Anterior cingulate cortex (tissue), 58 donors: ENCODE measurements around the gene GRIPAP1.

Experiments used
- DNase-seq, 58 donors: peaks; one replicate each; lab custom pipeline; 2025; lab: John Stamatoyannopoulos, UW

Gene GRIPAP1

DNA sequence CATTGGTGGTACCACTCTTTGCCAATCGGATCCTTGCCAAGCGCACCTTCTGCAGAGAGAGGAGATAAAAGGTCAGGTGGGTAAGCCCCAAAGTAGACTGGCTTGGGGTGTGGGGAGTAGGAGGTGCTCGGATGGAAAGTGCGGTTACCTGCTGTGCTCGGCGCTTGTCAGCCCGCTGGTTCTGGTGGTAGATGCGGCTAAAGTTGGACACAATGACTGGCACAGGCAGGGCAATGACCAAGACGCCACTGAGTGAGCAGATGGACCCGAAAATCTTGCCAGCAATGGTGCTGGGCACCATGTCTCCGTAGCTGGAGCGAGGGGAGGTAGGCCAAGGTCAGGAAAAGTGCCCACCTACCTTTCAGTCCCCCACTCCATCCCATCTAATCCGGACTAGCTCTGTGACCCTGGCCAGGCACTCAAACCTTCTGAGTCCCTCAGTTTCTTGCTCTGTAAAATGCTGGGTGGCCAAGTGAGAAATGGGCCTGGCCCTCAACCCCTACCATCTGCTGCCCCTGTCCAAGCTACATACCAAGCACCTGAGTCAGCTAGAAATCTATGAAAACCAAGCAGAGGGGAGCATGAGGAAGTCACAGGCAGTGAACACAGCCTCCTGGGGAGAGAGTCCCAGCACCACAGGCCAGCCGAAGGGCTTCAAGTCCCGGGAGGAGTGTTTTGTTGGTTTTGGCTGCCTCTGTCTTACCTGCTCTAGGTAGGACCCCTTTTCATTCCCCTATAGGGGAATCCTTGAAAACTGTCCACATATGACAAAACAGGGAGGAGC is 35.1 kb downstream of the GRIPAP1 start:
- DNase-seq = no peak

- DNase-seq = no peak
These were observed 36.1 kb downstream of the GRIPAP1 start for GRCh38 chrX:48965959-48966358.

DNA sequence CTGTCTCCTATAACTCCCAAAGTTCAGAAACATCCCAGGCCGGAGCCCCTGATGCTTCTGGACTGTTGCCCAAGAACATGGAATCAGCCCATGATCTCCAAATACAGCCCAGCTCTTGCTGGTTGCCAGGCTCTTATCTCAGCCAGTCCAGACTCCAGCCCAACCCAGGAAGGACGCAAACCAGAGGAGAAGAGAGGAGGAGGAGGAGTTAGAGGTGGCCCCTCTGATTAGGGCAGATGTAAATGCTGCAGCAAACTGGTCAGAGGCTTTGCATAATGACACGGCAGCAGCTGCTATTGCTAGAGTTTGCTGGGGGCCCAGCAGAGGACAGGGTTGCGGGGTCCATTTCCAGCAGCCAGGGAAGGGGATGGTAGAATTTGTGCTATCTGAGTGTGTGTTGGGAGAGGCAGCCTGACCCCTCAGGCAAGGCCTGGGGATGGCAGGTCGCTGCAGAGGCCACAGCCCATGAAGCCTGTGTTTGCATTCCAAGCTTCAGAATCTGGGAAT is 40.4 kb downstream of the GRIPAP1 start:
- no peak for DNase-seq

DNA sequence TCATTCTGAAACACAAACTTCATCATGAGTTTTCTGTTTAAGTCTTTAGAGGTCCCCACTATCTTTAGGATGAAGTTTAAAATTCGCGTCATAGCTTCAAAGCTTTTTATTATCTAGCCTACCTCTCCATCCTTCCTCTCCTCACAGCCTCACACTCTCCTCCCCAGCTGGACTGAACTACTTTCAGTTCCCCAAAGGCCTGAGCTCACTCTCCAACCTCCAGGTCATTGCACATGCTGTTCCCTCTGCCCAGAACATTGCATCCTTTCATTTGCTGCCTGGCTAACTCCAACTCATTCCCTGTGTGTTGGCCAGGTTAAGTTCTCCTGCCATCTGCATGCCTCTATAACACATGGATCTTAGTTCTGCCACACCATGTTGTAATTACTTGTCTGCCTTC is 41.8 kb downstream of the GRIPAP1 start:
- DNase-seq = peak in 1 of 58 donors; percentile 8

- DNase-seq = peak in 15 of 58 donors; percentile 3 to 48 (median 25)
These were observed 43.4 kb downstream of the GRIPAP1 start for GRCh38 chrX:48958635-48959094.

DNA sequence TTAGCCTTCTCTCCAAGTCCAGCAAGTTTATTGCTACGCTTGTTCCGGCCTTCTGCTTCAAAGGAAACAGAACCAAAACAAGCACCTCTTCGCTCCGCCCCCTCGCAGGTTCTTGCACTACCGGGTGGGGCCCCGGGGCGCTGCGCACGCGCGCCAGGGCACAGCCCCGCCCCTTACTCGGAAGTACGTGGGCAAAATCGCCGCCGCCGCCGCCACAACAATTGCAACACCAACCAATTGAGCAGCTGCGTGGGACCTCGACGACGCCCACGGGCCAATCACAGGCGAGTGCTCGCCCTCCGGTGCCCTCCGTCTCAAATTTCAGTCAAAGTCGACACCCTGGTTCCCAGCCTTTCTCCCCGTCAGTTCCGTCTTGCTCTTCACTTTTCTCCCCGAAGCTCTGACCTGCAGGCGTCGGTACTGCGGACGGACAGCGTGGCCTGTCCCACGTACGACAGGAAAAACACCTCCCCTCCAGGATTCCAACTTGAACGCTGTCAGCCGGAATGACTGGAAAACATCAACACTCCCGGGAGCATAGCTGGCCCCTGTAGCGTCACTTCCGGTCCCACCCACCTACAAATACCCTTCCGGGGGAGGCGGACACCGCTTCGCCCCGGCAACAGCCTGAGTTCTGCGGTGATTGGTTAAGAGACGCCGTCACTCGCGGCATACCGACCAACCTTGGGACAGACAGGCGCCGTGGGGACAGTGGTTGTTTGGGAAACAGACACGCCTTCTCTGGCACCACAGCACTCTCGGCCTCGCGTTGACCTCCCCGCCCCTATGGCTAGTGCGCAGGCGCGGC is 44.0 kb downstream of the GRIPAP1 start:
- DNase-seq = peak; percentile 45 to 97 (median 92)

DNA sequence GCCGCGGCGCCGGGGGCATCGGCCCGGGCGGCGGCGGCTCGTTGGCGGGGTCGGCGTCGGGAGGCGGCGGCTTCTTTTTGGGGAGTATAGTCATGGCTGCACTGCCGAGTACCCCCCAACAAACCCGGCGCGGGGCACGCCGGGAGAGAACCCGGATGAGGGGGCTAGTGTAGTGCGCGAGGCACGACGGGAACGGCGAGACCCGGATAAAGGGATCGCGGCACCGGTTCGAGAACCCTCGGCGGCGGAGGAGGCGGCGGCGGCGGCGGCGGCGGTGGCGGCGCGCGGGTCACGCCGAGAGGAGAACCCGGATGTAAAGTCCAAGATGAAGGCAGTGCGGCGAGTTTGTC is 44.6 kb downstream of the GRIPAP1 start, which contains the start of gene OTUD5:
TSS of gene OTUD5 (minus strand) at position 131 of the 350 bp plus-strand sequence. CDS start at position 94, 37 bp downstream.
- DNase-seq = peak in 52 of 58 donors; percentile 19 to 82 (median 61)

DNA sequence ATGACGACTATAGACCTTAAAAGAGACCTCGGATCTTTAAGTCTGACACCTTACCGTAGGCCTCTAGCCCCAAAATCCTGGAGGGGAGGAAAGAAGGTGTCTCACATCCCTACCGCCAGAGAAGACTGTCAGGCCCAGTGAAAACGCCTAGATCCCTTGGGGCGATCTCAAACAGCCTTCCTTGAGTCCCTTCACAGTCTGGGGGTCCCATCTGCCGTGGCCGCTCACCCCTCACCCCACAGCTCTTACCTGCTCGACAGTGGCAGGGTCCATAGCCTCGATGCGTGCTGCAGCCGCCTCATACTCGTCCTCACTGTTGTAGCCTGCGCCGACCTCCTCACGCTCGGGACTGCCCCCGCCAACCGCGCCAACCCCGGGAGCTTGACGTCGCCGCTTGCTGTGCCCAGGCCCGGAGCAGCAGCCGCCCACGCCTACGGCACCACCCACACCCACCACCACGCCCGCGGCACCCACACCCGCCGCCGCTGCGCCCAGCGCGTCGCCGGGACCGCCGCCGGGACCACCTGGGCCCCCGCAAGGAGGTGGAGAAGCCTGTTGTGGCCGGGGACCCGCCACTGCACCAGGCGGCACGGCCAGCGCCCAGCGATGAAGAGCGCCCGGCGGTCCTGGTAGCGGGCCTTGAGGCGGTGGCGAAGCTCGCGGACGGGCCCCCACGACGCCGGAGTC is 45.2 kb downstream of the GRIPAP1 start:
- DNase-seq = peak in 4 of 58 donors; percentile 0 to 21 (median 8)

DNA sequence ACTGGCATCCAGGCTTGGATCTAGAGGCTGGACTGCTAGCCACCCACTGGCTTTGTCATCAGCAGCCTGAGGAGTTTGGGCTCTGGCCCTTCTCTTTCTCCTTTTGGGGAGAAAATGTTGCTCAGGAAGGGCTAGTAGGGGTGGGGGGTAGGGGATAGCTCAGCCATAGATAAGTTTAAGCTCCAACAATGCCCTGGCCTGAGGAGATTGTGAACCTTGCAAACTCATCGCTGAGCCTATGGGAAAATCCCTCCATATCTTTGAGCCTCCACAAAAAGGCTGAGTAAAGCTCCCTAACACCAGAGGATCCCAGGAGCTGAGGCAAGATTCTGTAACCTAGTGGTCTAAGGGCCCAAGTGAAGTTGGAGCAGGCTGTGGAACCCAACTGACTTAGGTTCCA is 53.5 kb downstream of the GRIPAP1 start:
- no peak for DNase-seq

DNA sequence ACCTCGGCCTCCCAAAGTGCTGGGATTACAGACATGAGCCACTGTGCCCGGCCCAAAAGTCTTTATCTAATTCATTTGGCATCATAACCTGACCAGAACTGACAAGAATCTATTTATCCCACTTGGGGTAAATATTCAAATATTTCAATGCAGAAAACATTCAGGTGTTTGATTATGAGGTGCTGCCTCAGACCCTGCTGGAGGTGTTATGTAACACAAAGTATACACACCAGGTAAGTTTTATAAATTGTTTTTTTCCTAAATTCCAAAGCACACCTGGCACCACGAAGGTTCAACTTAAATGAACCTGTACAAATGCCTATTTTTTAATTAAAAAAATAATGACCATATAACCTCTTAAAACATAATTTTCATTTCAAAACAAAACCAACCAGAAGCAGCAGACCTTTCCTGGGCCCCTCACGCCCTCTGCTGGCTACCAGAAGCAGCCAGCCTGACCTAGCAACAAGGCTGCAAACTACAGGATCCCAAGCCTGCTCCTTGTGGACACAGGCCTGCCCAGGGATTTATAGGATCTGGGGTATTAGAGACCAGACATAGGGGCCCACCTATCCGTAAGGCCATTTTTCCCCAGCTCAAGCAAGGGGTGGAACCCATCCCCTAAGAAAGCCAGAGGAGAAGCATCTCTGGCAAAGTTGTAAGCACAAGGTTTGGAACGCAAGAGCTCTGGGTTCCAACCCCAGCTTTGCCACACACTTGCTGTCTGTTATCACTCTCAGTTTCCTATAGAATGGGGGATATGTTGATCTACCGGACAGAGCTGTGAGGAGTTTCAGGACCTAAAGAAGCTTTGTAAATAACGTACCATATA is 56.3 kb downstream of the GRIPAP1 start:
- DNase-seq = peak in 27 of 58 donors; percentile 0 to 32 (median 7)

DNA sequence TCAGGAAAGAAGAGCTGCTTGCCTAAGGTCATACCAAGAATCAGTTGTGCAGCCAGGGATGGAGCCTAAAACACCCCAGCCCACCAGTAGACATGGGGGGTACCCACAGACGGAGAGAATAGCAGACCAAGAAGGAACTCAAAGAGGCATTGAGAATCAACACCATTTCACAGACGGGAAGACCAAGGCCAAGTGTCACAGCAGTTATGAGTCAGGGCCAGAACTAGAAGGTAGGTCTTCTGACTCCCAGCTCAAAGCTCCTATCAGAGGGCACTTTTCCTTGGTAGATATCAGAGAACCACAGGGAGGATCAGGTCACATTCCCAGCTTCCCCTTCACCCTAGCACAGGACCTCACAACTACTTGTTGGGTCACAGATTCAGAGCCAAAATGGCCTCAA is 59.2 kb downstream of the GRIPAP1 start:
- no peak for DNase-seq

DNA sequence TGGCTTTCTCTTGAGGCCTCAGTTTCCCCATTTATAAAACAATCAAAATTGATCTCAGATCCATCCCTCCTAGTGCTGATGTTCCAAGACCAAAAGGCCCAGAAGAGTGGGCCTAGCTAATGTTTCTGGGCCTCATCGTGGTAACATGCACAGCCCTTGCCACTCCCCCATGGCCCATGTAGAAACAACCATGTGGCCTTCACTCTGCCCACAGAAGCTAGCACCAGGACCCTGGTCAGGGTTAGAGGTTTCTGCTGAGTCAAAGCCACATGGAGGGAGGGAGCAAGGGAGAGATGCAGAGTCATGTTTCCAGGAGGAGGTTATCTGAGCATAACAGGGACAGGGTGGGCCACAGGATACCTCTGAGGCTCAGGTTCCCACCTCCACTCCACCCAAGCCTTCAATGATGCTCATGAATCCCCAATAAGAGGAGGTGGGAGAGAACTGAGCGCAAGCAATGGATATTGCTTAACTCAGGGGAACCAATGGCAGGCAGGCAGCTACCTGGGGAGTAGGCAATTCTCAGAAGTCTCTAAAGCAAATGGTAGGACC is 61.6 kb downstream of the GRIPAP1 start:
- DNase-seq = no peak

GRCh38 chrX:48939524-48940228 is 62.4 kb downstream of the GRIPAP1 start:
- DNase-seq = no peak

- DNase-seq = no peak
These were observed 63.2 kb downstream of the GRIPAP1 start for GRCh38 chrX:48938721-48939425.

DNA sequence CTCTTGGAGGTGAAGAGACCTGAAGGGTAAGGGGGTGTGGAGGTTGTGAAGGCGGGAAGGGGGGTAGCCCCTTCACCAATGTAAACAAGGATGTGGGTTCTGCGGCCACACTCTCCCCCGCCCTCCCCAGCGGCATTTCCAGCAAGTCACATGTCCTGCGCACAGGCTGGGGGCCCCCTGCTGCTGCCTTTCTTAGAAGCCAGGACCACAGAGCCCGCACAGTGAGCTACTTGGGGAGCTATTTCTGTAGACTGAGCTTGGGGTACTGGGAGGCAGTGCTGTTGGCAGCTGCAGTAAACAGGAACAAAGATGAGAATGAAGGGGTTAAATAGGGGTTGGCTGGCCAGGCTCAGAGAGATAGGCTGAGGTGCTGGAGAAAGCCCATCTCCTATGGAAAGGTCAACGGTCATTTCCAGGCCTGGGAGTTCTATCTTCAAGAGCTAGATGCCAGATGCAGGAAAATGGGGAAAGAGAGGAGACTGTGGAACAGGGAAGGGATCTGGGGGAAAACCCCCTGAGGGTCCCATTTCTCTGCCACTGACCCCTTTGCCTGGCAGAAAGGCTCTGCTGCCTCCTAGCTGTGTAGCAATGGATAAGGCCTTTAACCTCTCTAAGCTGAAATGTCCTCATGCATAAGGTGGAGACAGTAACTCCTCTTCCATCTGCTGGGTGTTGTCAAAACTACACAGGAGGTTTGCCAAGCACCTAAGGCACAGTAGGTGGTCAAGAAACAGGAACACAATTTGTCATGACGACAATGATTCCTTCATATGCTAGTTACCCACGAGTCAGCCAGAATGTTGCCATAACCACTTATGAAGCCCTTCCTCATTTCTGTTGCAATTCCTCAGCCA is 64.8 kb downstream of the GRIPAP1 start:
- peak in 14 of 58 donors; percentile 0 to 20 (median 6) for DNase-seq

- DNase-seq = no peak
These were observed 65.5 kb downstream of the GRIPAP1 start for GRCh38 chrX:48936429-48937053.

DNA sequence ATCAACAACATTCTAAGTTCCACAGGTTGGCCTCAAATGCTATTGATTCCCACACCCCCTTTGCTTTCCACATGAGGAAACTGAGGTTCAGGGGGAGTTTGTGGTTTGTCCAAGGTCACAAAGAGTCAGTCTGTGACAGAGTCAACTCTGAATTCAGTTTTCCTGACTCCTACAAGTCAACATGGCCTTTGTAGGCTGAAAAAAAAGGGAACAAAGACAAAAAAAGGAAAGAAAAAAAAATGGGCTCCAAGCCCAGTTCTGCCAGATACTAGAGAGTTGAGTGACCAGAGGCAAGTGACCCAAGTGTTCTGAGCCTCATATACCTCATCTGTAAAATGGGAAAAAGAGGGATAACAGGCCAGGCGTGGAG is 66.8 kb downstream of the GRIPAP1 start:
- DNase-seq = no peak
